Stomach (tissue), 4 donors: ENCODE measurements around the gene DNAH17.

Experiments
- EP300 ChIP-seq: sonication (generic); formaldehyde crosslinking; IDR thresholded peaks from one replicate; pipeline ENCODE4 v1.6.1; 2017; ENCODE audit warnings: antibody characterized with exemption
- POLR2A ChIP-seq, 4 donors: fragments of 450-650 bp; IDR thresholded peaks; one replicate each; pipeline ENCODE4 v1.6.1; 2016; ENCODE audit warnings: antibody characterized with exemption in 4 of 4, control low read depth in 2 of 4, mild to moderate bottlenecking in 1 of 4, moderate library complexity in 1 of 4

- TF ChIP-seq EP300 (no peak), POLR2A (IDR thresholded peaks at IDR 0.05) (no peak)
These were observed 51.6 kb downstream of the DNAH17 start for GRCh38 chr17:78525511-78526160.
